Fibroblast of mammary gland (primary cell): Measurements from ENCODE around the gene KLF11.
"Not testable (repeated sequence)": the region's sequence is repeated elsewhere in the genome, so short reads cannot be mapped to it uniquely, and the experiment has no call there.

Source experiments
- DNase-seq: peaks from one replicate; pipeline ENCODE4 v3.0.0-alpha.2; 2010; ENCODE audit warnings: low read depth
- H3K4me3 ChIP-seq: 2 replicates; pipeline ENCODE4 v1.5.1; 2011; ENCODE audit warnings: low read depth, mild to moderate bottlenecking, low read length, moderate library complexity; ENCODE audit not compliant: control insufficient read depth
- CTCF ChIP-seq: conservative IDR thresholded peaks from 2 replicates; pipeline ENCODE4 v1.5.1; 2011; ENCODE audit warnings: low read depth, low read length, inconsistent platforms; ENCODE audit not compliant: control insufficient read depth, insufficient read depth

The KLF11 gene

DNA sequence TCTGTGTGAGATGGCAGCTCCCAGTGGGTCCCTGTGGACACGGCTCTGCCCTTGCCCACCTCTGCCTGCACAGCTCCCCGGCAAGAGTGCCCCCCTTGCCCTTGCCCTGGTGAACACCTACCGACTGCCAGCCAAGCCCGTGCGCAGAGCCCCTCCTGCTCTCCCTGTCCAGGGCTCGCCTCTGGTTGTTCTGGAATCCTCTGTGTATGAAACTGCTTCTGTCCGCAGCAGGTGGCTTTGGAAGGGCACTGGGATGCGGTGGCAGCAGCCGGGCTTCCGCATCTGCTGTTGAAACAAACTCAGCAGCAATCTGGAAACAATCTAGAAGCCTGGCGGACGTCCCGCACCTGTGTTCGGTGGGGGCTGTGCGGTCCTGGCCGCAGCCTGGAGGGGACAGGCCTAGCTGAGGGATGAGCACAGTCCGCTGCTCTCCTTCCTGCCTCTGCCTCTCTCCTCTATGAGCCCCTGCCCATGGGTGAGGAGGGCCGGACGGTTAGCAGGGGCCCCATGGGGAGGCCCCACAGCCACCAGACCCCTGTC lies 34.0 kb upstream of the KLF11 start:
- no peak for DNase-seq
- no peak overlapping the region for H3K4me3 ChIP-seq
- no peak for TF ChIP-seq CTCF

- no peak for TF ChIP-seq CTCF
- DNase-seq: peak; percentile 74
- no peak overlapping the region for H3K4me3 ChIP-seq
Observed at GRCh38 chr2:10009811-10010781, 33.3 kb upstream of the KLF11 start.

GRCh38 chr2:10010861-10011605 lies 32.3 kb upstream of the KLF11 start:
- not testable (repeated sequence) for DNase-seq

GRCh38 chr2:10011606-10012325 lies 31.6 kb upstream of the KLF11 start:
- not testable (repeated sequence) for H3K4me3 ChIP-seq, DNase-seq

More at GRCh38 chr2:10010861-10011605, 32.3 kb upstream of the KLF11 start:
- not testable (repeated sequence) for H3K4me3 ChIP-seq

GRCh38 chr2:10012366-10012962 lies 30.9 kb upstream of the KLF11 start:
- DNase-seq, H3K4me3 ChIP-seq: not testable (repeated sequence)

DNA sequence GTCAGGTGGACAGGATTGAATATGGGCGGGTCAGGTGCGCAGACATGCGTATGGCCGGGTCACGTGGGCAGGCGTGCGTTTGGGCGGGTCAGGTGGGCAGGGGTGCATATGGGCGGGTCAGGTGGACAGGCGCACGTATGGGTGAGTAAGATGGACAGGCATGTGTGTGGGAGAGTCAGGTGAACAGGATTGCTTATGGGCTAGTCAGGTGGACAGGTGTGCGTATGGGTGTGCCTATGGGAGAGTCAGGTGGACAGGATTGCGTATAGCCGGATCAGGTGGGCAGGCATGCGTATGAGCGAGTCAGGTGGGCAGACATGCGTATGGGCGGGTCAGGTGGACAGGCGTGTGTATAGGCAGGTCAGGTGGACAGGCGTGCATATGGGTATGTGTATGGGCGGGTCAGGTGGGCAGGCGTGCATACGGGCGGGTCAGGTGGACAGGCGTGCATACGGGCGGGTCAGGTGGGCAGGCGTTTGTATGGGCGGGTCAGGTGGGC lies 30.3 kb upstream of the KLF11 start:
- TF ChIP-seq CTCF: no peak
- no peak for DNase-seq
- H3K4me3 ChIP-seq: no peak overlapping the region

GRCh38 chr2:10013651-10014417 lies 29.5 kb upstream of the KLF11 start:
- DNase-seq, H3K4me3 ChIP-seq: not testable (repeated sequence)
